HepG2 (cell line): ENCODE results near the gene RNF13. TPM values are rescaled to one million over a fixed set of nuclear protein-coding genes. Genes with fewer than 3 reads are reported as not detected.

Experiments used
- ATAC-seq: fragments of 200-7000 bp; cut with Tn5 transposase; 3 replicates; pipeline ENCODE4 v1.9.1; 2020; ENCODE audit warnings: mild to moderate bottlenecking, moderate library complexity
- BruUV-seq: library from RNA; stranded (reverse); fragments of 400-500 nt; replicated peaks from 2 replicates; lab custom pipeline; 2021; lab: Mats Ljungman, UMichigan
- CTCF ChIA-PET: fragments of 300-600 bp; formaldehyde crosslinking; extraction: SDS; loops from one replicate; lab custom pipeline; 2021; ENCODE audit warnings: low total read pairs, inconsistent platforms, low intra/inter-chr PET ratio; lab: Yijun Ruan, JAX
- POLR2A ChIA-PET: fragments of 350-600 bp; sonication (Branson Sonifier 250); formaldehyde crosslinking; loops from one replicate; lab custom pipeline; 2020; ENCODE audit warnings: antibody characterized with exemption, inconsistent platforms; lab: Yijun Ruan, JAX
- DNase-seq: peaks from one replicate; pipeline ENCODE4 v3.0.0-alpha.2; 2015; ENCODE audit warnings: low spot score
- FAIRE-seq: peaks from 3 replicates; lab custom pipeline; 2011; peaks lifted over from hg19 to GRCh38; lab: Jason Lieb, UNC
- H2AFZ ChIP-seq: one replicate; pipeline ENCODE4 v1.6.1; 2011; ENCODE audit warnings: low read length, inconsistent platforms
- H3K27ac ChIP-seq: fragments of 300-600 bp; 3 replicates; pipeline ENCODE4 v1.8.0; 2011; ENCODE audit warnings: mixed run types, mild to moderate bottlenecking, mixed read lengths, low read length, inconsistent platforms; ENCODE audit not compliant: insufficient read depth; ENCODE audit errors: extremely low read length
- H3K27me3 ChIP-seq, 2 experiments: fragments of 200-600 bp in 1 of 2; 2 replicates in 1 of 2; 3 replicates in 1 of 2; pipeline versions ENCODE4 v1.6.0 to v1.8.0; 2011; ENCODE audit warnings: low read length in 2 of 2, mild to moderate bottlenecking in 2 of 2, moderate library complexity in 2 of 2, inconsistent platforms in 1 of 2; ENCODE audit not compliant: insufficient read depth in 2 of 2, control insufficient read depth in 1 of 2
- H3K36me3 ChIP-seq, 2 experiments: fragments of 200-600 bp in 1 of 2; replicated peaks in 1 of 2; 2 replicates in 1 of 2; 3 replicates in 1 of 2; pipeline versions ENCODE4 v1.5.1 to v1.8.0; 2011; ENCODE audit warnings: low read length in 2 of 2, inconsistent platforms in 1 of 2; ENCODE audit not compliant: insufficient read depth in 2 of 2, control insufficient read depth in 1 of 2
- H3K4me1 ChIP-seq: 2 replicates; pipeline ENCODE4 v1.5.1; 2012; ENCODE audit warnings: low read length, inconsistent platforms; ENCODE audit not compliant: insufficient read depth
- H3K4me2 ChIP-seq: 2 replicates; pipeline ENCODE4 v1.6.0; 2011; ENCODE audit warnings: low read depth, low read length, inconsistent platforms
- H3K4me3 ChIP-seq, 3 experiments: fragments of 200-600 bp in 1 of 3; sonication (generic), shearing (Covaris generic) in 1 of 3; replicated peaks in 1 of 3; 2 replicates each; pipeline ENCODE4 v1.5.1; 2011 to 2016; ENCODE audit warnings: low read length in 3 of 3, inconsistent platforms in 2 of 3, low read depth in 2 of 3, mild to moderate bottlenecking in 2 of 3, control low read depth in 1 of 3, mixed read lengths in 1 of 3; ENCODE audit not compliant: insufficient read depth in 1 of 3
- H3K79me2 ChIP-seq: one replicate; pipeline ENCODE4 v1.6.1; 2011; ENCODE audit warnings: low read length, inconsistent platforms; ENCODE audit not compliant: insufficient read depth
- H3K9ac ChIP-seq: 2 replicates; pipeline ENCODE4 v1.6.0; 2011; ENCODE audit warnings: mild to moderate bottlenecking, low read depth, low read length, inconsistent platforms; ENCODE audit not compliant: insufficient read depth
- H3K9me3 ChIP-seq: 2 replicates; pipeline ENCODE4 v1.5.1; 2012; ENCODE audit warnings: mild to moderate bottlenecking, low read length
- H4K20me1 ChIP-seq: 2 replicates; pipeline ENCODE4 v1.6.0; 2011; ENCODE audit warnings: inconsistent platforms, mild to moderate bottlenecking, low read length, moderate library complexity; ENCODE audit not compliant: insufficient read depth
- FUBP1 ChIP-seq: sonication (generic); formaldehyde crosslinking; IDR thresholded peaks from 2 replicates; pipeline ENCODE4 v1.5.1; 2020; ENCODE audit warnings: missing genetic modification reagents, mild to moderate bottlenecking, borderline replicate concordance
- JUND ChIP-seq: sonication (generic); formaldehyde crosslinking; IDR thresholded peaks from 2 replicates; pipeline ENCODE4 v1.8.0; 2022; ENCODE audit warnings: mild to moderate bottlenecking, missing genetic modification reagents
- KAT7 ChIP-seq: IDR thresholded peaks from 2 replicates; pipeline ENCODE4 v1.6.1; 2018; ENCODE audit warnings: borderline replicate concordance, missing compliant biosample characterization
- KIAA2018 ChIP-seq: sonication (generic); formaldehyde crosslinking; IDR thresholded peaks from 2 replicates; pipeline ENCODE4 v1.5.0; 2020; ENCODE audit warnings: mild to moderate bottlenecking, missing genetic modification reagents, borderline replicate concordance
- TBX2 ChIP-seq: sonication (generic); formaldehyde crosslinking; IDR thresholded peaks from 2 replicates; pipeline ENCODE4 v1.5.0; 2020; ENCODE audit warnings: missing genetic modification reagents, mild to moderate bottlenecking, borderline replicate concordance
- ZBTB21 ChIP-seq: sonication (generic); formaldehyde crosslinking; IDR thresholded peaks from 2 replicates; pipeline ENCODE4 v1.4.0; 2020; ENCODE audit warnings: missing genetic modification reagents
- ZBTB7B ChIP-seq: sonication (generic); formaldehyde crosslinking; IDR thresholded peaks from 2 replicates; pipeline ENCODE4 v1.4.0; 2020; ENCODE audit warnings: missing genetic modification reagents
- ZNF614 ChIP-seq: IDR thresholded peaks from 2 replicates; pipeline ENCODE4 v1.6.1; 2018; ENCODE audit warnings: missing biosample characterization, missing genetic modification reagents, inconsistent platforms, borderline replicate concordance
- ZNF652 ChIP-seq: IDR thresholded peaks from 2 replicates; pipeline ENCODE4 v1.6.1; 2016; ENCODE audit warnings: low read depth, borderline replicate concordance
- ZSCAN31 ChIP-seq: sonication (generic); formaldehyde crosslinking; IDR thresholded peaks from 2 replicates; pipeline ENCODE4 v1.5.0; 2020; ENCODE audit warnings: low read depth, mild to moderate bottlenecking, missing genetic modification reagents
- WGBS: methylation state at CpG from one replicate; pipeline ENCODE4 v1.1.6; 2017; ENCODE audit warnings: low lambda C conversion rate; 5-methylcytosine and 5-hydroxymethylcytosine counted together
- in situ Hi-C: cut with HindIII; loops from 2 replicates; pipeline ENCODE4 v1.10.0; 2017; ENCODE audit warnings: low pct_unique_long_range_greater_than_20kb; ENCODE audit not compliant: extremely low pct_ligation_motif_present
- intact Hi-C: fragments of 100-400 bp; cut with micrococcal nuclease; formaldehyde crosslinking; loops from one replicate; pipeline ENCODE4 v1.10.0; 2022; ENCODE audit not compliant: unreplicated experiment
- polyA plus RNA-seq, 8 experiments: library from polyadenylated mRNA; depleted of rRNA in 3 of 8; stranded (reverse) in 7 of 8; unstranded in 1 of 8; fragments of >200 nt; fragmentation: Illumina TruSeq in 4 of 8; extraction: Trizol in 4 of 8; gene quantifications; 2 replicates each; pipeline versions ENCODE4 v1.2.1 to v1.2.3, GENCODE V29; 2011 to 2016; ENCODE audit warnings: low read depth in 4 of 8, missing spikeins in 1 of 8, mixed read lengths in 1 of 8; ENCODE audit not compliant: insufficient read depth in 1 of 8
- total RNA-seq, 5 experiments: library from RNA; depleted of rRNA; stranded (reverse); fragments of >200 nt; fragmentation: Illumina TruSeq; extraction: Trizol; gene quantifications; 2 replicates each; pipeline ENCODE4 v1.2.3, GENCODE V29; 2016; ENCODE audit warnings: low read depth in 1 of 5
- TF ChIP-seq, protein P1 (sequence below): sonication (generic); formaldehyde crosslinking; IDR thresholded peaks from 2 replicates; pipeline ENCODE4 v1.8.1; 2023; ENCODE audit warnings: mild to moderate bottlenecking, inconsistent platforms, moderate library complexity, missing genetic modification reagents, borderline replicate concordance

RNF13 gene
- total and polyA plus RNA-seq, 2 of the 13 experiments (the other 11 are each of a cell fraction or from before 2014, with no cell fraction given) = 39.8 to 46.0 TPM

DNA sequence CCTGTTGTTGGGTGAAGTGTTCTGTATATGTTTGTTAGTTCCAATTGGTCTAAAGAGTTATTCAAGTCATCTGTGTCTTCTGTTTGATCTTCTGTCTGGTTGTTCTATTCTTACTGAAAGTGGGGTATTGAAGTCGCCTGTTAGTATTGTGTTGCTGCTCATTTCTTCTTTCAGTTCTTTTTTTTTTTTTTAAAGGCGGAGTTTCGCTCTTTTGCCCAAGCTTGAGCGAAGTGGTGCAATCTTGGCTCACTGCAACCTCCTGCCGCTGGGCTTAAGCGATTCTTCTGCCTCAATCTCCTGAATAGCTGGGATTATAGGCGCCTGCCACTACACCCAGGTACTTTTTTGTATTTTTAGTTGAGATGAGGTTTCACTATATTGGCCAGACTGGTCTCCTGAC is 134.2 kb downstream of the RNF13 start:
- Histone ChIP-seq H3K27me3 (no peaks in the 10 kb centered on the region), H3K4me3 (no peak overlapping the region), H3K9ac (no peak overlapping the region), H3K36me3 (0 out of 5 replicates have a peak, but pooled peaks cover 0 to 6% of the 10 kb centered on the region in 2 experiments), H3K4me1 (no peaks in the 10 kb centered on the region), H2AFZ (no peak overlapping the region), H3K27ac (no peak overlapping the region), H3K9me3 (no peaks in the 10 kb centered on the region), H4K20me1 (no peaks in the 10 kb centered on the region; the same call in 1 of the 2 replicates), H3K4me2 (no peak overlapping the region), H3K79me2 (no peaks in the 10 kb centered on the region)
- no peak for TF ChIP-seq JUND (CRISPR knock-in tag)
- no peak for TF ChIP-seq TBX2
- TF ChIP-seq ZBTB21 (CRISPR knock-in tag) = no peak
- no peak for TF ChIP-seq ZBTB7B
- TF ChIP-seq FUBP1 (CRISPR knock-in tag) = no peak
- no peak for TF ChIP-seq ZNF652 (CRISPR knock-in tag)
- TF ChIP-seq, protein P1, sequence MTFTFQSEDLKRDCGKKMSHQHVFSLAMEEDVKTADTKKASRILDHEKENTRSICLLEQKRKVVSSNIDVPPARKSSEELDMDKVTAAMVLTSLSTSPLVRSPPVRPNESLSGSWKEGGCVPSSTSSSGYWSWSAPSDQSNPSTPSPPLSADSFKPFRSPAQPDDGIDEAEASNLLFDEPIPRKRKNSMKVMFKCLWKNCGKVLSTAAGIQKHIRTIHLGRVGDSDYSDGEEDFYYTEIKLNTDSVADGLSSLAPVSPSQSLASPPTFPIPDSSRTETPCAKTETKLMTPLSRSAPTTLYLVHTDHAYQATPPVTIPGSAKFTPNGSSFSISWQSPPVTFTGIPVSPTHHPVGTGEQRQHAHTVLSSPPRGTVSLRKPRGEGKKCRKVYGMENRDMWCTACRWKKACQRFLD = no peak
- no peak for TF ChIP-seq KAT7 (CRISPR knock-in tag)
- TF ChIP-seq ZSCAN31 (CRISPR knock-in tag) = no peak
- no peak for TF ChIP-seq ZNF614 (CRISPR knock-in tag)
- TF ChIP-seq KIAA2018 (CRISPR knock-in tag) = no peak
- CTCF ChIA-PET = no interaction called here
- no peak for FAIRE-seq
- no TSS peak for BruUV-seq
- 97% methylated on average over 7 of the region's 7 CpGs for WGBS
- intact Hi-C loops (no loop called here), in situ Hi-C loops (no loop called here)
- no peak for DNase-seq
- POLR2A ChIA-PET = no interaction called here
- ATAC-seq = no peak
